Liver (tissue), 3 donors: ENCODE data around the gene SLC25A21.

ENCODE experiments used
- CTCF ChIP-seq: fragments of 150-350 bp; IDR thresholded peaks from 2 replicates; pipeline ENCODE4 v1.5.1; 2017; ENCODE audit warnings: improper control_type of control experiment, low read depth, low read length; ENCODE audit not compliant: missing input control
- GABPA ChIP-seq, 2 donors: IDR thresholded peaks in 1 of 2; conservative IDR thresholded peaks in 1 of 2; 2 replicates each; pipeline ENCODE4 v1.6.1; 2016; ENCODE audit warnings: antibody characterized with exemption in 2 of 2, mild to moderate bottlenecking in 1 of 2, moderate library complexity in 1 of 2
- JUND ChIP-seq, 2 donors: IDR thresholded peaks; 2 replicates each; pipeline ENCODE4 v1.6.1; 2016; ENCODE audit warnings: antibody characterized with exemption in 2 of 2
- REST ChIP-seq: IDR thresholded peaks from 2 replicates; pipeline ENCODE4 v1.6.1; 2016; ENCODE audit warnings: antibody characterized with exemption, mild to moderate bottlenecking
- SP1 ChIP-seq: IDR thresholded peaks from 2 replicates; pipeline ENCODE4 v1.6.1; 2018; ENCODE audit warnings: antibody characterized with exemption, mild to moderate bottlenecking
- TAF1 ChIP-seq: conservative IDR thresholded peaks from 2 replicates; pipeline ENCODE4 v1.6.1; 2016; ENCODE audit warnings: antibody characterized with exemption, mild to moderate bottlenecking
- donor health status: healthy.
- donor health status: healthy.

- TF ChIP-seq CTCF (no peak), REST (no peak), TAF1 (no peak), GABPA (IDR thresholded peaks at IDR 0.05 in 1 of 2, conservative IDR thresholded peaks at IDR 0.05 in 1 of 2) (no peak), SP1 (no peak), JUND (IDR thresholded peaks at IDR 0.05) (no peak)
These were observed 190.4 kb downstream of the SLC25A21 start for GRCh38 chr14:36981832-36982529.
